ENCODE measurements around the gene XCR1.
"Not testable (repeated sequence)": the region's sequence is repeated elsewhere in the genome, so short reads cannot be mapped to it uniquely, and the experiment has no call there.

Gene XCR1

DNA sequence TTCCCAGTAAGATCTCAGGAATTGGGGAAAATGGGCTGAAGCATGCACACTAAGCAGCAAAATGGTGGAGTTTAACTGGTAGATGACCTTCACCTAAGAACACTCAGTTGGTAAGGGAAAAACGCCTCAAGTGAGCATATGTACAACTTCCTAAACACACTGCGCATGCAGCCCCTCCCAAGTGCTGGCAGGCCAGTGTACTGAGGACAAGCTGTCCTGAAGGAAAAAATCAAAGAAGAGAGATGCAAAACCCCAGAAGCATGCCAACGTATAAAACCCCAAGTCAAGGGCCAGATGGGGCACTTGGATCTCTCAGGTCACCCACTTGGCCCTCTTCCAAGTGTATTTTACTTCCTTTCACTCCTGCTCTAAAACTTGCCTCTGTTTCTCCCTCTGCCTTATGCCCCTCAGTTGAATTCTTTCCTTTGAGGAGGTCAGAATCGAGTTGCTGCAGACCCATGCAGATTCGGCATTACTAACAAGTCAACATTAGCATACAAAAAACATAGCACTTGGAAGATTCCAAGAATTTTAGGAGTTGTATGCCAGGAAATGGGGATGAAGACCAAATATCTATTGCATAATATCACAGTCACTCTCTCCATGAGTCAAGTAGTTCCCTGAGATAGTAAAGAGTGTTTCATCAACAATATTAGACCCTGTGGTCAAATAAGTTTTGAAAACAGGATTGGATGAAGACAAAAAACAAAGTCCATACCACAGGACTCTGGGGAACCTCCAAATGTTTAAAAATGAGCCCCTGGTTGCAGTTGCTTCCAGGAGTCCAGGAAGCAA lies 20.8 kb downstream of the XCR1 start:
- DNase-seq (ENCODE audit: low read depth): peak; percentile 75

DNA sequence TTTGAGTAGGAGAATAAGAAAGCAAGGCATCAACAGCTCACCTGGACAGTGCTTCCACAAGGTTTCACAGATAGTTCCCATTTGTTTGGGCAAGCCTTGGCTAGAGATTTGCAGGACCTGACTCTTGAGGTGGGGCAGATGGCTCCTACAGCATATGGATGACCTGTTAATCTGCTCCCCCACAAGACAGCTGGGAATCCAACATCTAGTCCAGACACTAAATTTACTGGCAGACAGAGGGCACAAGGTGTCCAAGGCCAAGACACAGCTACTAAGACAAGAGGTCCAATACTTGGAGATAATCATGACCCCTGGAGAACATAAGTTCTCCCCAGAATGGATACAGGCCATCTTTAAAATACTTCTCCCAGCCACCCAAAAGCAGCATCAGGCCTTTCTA lies 23.6 kb downstream of the XCR1 start:
- DNase-seq (ENCODE audit: low read depth): not testable (repeated sequence)

DNA sequence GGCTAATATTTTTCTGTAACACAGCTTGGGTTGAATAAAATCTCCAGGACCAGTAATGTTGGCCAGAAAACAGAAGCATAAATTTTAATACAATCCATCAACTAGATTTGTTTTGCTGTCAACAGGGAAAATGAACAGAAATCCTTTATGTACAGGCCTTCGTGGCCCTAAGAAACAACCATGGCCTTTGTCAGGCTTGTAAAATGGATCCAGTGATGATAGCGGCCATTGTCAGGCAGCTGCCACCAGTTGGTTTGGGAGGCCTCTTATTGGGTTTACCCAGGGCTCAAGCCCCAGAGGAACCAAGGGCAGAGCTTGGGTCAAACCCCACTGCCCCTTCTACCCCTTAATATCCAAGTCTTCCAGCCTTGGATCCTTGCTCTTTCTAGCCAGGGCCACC lies 26.1 kb downstream of the XCR1 start:
- no peak for DNase-seq (ENCODE audit: low read depth)

DNA sequence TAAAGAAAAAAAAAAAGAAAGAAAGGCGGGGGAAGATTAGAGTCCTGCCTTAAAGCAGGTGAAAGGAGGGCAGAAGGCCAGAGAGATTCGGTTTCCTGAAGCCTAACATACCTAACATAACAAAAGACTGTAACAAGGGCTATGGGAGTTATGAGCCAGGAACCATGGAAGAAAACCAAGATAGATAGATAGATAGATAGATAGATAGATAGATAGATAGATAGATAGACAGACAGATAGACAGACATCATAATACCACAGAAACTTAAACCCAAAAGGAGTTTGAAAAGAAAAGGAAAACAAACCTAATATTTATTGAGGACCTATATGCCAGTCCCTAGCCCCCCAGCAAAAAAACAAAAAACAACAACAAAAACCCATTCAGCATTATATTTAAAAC lies 29.3 kb downstream of the XCR1 start:
- DNase-seq (ENCODE audit: low read depth): no peak

DNA sequence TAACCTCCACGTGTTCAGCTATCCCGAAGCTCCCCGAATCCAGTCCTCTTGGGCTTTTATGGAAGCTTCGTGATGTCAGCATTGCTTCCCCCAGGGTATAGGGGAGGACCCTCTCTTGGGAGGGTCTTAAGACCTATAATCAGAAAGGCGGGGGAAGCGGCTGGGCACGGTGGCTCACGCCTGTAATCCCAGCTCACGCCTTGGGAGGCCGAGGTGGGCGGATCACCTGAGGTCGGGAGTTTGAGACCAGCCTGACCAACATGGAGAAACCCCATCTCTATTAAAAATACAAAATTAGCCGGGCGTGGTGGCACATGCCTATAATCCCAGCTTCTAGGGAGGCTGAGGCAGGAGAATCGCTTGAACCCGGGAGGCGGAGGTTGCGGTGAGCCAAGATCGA lies 29.8 kb downstream of the XCR1 start:
- not testable (repeated sequence) for DNase-seq (ENCODE audit: low read depth)

DNA sequence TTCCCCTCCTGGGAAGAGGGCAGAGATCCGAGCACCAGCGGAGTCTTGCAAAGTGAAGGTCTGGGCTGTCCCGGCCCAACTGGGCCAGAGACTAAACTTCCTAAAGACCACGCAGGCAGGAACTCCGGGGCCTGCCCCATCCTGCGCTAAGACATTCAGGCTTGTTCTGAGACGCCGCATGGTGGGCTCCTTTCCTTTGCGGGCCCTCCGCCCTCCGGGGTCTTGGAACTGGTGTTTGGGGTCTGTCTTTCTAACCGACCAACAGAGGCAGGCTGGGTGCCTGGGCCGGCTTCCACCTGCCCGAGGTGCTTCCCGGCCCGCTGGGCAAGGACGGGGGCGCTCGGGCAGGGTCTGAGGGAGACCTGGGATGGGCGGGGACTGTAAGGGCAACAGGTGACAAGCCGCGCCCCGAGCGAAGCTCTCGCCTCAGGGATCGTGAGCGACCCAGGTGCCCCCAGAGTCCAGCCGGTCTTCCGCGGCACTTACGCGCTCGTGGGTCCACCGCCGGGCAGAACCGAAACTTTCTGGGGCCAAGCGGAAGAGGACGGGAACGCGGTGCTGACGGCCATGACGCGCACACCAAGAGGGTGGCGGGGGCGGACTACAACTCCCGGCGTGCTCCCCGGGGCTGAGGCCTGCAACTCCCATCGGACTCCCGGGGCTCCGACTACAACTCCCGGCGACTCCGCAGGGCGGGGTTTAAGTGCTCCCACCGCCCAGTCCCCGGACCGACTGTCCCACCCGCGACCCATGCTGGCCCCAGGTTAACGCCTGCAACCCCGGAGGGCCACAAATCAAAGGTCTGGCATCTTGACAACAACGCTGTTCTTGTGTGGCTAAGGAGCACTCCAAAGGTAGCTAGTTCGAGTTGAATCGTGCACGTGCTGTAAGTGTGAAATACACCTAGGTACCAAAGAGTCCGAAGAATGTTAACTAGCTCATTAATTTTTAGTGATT lies 31.8 kb downstream of the XCR1 start, which contains the start of gene FYCO1:
Gene FYCO1, minus strand, starts transcription at position 589 of the 957 bp plus-strand sequence. CDS start 10,914 bp downstream, outside the sequence.
- DNase-seq (ENCODE audit: low read depth): peak; percentile 79

DNA sequence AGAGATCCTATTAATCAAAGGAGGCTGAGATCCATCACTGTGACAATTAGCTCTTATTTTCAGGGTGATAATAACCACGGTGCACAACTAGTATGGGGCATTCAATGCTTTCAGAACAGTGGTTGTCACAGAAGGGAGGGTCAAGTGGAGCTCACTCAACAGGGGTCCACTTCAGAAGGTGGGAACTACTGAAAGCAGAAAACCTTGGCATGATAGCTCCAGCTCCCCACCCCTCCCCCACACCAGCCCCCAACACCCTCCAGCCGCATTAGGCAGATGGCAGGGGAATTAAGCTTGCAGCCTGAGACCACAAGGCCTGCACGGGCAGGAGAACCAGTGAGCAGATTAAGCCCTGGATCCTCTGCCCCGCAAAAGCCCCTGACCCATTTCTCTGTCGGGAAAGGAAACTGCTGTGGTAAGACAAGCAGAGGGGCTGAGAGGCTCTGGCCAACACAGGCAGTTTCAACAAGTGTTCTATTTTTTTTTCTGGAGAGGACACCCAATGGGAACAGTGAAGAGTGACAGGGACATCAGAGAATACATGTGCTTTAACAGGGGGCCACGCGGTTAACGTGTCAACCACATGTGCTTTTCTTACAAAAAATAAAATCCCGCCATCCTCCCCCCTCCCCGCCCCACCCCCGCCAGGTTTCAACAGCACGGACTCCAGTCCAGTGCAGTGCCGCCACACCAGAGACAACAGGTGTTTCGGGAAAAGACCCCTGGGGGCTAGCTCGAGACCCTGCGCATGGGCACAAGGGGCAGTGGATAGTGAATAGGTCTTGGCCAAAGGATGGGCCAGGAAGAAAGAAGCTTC lies 32.7 kb downstream of the XCR1 start:
- DNase-seq (ENCODE audit: low read depth): no peak

DNA sequence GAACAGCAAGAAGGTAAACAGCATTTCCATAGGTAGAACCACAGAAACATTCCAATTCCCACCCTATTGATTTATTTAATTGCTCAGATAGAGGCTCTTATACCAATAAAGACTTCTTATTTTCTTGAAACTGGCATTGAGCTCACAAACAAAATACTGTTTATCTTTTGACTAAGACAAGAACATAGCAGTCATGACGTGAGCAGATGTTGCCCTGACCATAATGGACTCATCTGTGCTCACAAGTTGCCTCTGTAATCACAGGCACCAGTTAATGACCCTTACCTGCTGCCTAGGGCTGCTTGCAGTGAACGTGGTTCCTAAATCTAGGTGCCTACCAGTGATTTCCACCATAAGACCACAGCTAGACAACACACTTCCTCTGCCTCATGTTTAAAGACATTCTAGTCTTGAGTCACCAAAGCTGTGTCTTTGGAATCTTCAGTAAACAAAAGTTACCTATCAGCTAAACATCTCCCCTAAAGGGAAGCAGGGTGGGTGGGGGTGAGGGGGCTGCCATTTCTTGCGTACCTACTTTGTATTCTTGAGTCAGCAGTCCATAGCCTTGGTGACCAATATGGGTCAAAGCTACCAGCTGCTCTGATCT lies 33.8 kb downstream of the XCR1 start:
- DNase-seq (ENCODE audit: low read depth): no peak

DNA sequence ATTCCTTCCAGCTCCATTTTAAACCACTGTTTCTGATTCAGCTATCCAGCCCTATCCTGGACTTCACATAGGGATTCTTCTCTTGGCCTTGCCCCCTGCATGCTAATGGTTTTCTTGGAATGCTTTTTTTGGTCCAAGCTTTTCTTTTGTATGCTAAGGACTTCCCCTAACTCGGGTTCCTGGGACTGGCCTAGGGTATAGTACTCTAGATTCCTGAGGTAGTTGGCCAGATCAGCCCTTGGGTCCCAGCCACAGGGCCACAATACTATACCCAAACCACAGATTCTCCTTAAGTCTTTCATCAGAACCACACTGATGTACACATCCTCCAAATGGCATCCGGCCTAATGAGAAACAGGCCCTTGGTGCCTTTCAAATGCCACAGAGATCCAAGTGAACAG lies 34.5 kb downstream of the XCR1 start:
- peak; percentile 38 for DNase-seq (ENCODE audit: low read depth)

DNA sequence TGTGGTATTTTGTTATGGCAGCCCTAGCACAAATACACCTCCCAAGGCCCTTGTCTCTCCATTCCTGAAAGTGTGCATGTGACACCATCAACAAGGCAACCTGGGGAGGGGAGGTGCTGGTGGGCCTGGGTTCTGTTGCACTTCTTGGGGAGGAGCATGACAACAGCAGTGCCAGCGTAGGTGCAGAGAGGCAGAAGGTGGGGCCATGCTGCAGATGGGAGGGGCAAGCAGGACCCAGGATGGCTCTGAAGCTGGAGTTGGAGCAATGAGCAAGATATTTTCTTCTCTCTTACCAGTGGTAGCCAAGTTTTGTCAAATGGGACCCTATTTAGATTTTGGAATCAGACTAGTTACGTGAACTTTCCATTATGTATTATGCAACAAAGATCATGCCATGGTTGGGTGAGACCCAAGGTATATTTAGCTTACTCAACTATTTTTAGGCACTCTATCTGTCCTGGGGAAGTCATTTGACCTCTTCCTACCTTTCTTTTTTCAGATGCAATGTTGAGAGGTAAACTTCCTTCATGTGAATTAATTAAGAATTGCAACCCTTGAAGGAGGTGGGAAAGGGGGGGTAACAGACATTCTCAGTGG lies 35.1 kb downstream of the XCR1 start:
- DNase-seq (ENCODE audit: low read depth): no peak

DNA sequence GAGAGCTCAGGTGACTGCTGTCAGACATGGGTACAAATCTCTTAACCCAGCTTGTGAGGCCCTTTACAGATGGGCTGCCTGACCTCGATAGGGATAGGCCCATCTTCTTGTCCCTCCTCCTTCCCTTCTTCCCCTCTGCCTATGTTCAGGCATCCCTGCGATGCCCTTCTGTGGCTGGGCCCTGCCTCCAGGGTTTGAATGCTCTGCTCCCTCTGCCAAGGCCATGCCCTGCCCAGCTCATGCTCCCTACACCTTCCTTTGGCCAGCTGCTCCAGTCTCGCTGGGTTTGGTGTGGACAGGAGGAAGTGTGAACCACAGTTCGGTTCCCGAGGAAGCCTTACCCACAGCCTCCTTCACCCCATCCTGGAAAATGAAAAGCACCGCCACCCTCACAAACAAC lies 35.9 kb downstream of the XCR1 start:
- DNase-seq (ENCODE audit: low read depth): no peak

DNA sequence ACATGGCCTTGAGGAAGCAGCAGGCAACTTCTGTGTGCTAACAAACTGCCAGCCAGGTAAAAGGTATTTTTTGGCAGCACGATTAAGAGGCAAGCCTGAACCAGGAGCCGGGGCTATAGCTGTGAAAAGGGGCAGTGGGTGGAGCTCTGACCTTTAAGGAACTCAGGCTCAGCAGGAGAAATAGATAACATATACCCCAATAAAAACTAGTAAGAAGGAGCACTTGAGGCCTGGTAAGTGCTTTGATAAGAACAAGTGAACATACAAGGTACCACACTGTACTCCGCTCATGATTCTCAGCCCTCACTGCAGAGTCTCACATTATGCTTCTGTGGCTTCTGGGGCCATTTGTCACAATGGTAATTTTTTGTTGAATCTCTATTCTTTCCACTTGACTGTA lies 37.1 kb downstream of the XCR1 start:
- DNase-seq (ENCODE audit: low read depth): no peak

DNA sequence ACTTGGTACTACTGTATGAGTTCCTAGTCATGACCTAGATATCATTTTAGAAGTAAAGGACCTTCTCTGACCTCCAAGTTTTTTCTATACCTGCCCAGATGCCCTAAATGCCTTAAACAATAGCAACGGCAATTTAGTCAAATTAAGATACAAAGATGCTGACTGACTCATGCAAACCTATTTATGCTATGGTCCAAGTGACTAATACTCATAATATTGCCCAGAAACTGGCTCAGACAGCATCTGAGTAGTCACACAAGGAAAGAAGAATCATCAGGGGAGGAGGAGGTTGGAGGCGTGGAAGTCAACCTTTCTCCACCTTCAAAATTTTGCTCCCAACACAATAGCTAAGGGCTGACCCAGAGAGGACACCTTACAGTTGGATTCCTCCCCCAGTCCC lies 38.5 kb downstream of the XCR1 start:
- DNase-seq (ENCODE audit: low read depth): peak; percentile 38

DNA sequence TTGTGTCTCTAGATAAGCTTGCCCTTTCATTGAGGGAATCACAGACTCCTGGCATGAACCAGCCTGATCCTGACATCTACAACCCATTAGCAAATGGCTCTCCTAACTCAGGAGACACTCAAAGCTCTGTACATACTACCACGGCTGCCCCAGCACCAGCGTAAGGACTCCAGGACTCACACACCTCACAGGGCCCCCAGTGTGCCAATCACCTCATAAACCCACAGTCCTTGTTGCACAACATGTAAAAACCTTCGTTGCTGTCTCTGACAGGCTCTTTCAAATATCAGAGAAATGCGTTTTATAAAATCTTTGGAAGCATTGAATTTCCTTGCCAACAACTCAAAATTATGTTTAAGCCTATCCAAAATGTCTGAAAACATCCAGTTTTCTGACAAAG lies 38.9 kb downstream of the XCR1 start:
- DNase-seq (ENCODE audit: low read depth): no peak

DNA sequence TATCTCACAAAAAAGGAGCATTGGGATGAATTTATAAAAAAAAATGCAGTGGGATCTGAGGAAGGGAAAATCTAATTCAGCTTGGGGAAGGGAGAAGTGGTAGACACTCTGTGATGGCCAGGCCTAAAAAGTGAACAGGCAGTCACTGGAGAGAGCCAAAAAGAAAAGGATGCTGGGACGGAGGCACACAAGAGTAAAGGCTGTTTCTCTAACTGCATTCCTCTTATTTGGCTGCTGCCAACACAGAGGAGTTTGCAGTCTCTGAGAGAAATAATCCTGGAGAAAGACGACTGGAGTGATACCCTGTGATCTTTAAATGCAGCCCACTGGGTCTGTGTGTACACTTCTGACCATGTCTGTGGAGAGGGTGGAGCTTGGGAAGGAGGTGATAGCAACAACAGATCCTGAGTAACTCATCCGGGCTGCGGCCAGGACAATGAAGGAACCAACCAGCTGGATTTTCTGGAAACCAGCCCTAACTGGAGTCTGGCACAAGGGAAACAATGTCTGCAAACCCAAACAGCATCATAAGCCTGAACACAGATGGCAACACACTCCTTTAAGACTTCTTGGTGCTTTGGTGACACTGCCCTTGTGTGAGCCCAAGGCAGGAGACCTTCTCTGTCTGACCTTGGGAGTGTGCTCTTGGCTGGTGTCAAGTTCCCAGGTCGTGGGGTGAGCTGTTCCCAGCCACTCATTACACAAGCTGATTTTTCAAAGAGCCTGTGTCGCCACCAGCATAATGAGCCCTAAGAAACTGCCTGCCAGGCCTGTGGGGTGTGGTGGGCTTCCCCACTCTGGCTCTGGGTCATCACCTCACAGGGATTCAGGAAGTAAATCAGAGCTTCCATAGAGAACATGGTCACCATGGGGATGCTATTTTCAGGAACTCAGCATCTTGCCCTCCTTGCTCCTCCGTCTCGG lies 39.7 kb downstream of the XCR1 start:
- no peak for DNase-seq (ENCODE audit: low read depth)

DNA sequence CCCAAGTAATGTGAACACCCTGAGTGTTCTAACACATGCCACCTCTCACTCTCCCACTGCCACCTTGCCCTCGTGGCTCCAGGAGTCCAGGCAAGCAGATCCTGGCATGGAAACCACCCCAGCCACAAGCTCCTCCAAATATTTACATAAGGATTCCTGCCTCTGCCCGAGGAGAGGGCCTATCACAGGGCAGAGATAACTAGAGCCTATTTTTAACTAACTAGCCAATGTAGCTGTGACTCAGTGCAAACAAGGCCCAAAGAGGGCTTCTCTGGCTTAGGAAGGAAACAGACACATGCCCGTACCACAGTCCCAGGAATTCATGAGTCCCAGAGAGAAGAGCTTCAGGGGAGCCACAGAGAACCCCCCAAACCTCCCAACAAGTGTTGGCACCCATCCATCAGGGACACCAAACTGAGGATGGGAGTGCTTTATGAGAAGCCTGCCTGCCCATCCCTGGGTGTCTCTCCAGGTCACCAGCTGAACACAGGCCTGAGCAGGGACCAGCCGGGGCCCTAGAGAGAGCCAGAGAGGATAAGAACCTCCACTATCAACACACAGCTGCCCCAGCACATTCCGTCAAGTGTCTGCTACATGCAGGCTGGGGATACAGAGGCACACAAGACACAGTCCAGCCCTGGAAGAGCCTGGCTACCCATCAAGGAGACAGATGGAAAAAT lies 40.8 kb downstream of the XCR1 start:
- no peak for DNase-seq (ENCODE audit: low read depth)

DNA sequence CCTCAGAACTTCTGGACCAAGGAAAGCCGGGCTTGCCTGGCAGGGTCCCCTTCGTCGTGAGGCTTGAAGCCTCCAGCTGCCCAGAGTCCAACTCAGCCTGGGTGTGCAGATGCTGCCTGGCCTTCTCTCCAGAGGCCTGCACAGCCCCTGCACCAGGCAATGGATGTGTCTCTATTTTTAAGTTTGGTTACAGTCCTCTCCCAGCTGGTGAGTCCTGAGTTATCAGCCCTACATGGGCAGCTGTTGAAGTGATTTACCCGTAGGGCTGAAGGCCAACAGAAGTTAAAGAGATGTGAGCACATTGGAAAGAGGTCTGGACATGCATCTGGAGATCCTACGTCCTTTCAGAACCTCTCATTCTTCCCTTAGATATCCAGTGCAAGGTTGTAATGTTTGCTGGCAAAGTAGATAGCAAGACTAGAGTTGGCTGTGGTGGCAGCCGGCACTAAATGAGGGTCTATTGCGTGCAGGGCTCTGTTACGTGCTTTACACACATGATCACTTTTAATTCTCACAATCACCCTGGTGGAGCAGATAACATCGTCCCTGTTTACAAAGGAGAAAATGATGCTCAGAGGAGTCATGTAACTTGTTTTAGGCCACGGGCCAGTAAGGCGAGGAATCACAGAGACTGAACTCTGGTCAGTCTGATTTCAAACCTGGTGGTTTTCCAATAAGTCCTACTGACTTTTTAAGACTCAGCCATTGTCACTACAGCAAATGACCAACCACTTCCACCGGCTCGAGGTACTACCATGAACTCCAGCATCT lies 41.6 kb downstream of the XCR1 start:
- no peak for DNase-seq (ENCODE audit: low read depth)
